SK-N-DZ (cell line): ENCODE results near the gene STIP1.
"Not testable (repeated sequence)": the region's sequence is repeated elsewhere in the genome, so short reads cannot be mapped to it uniquely, and the experiment has no call there.

Source experiments
- DNase-seq: peaks from one replicate; pipeline ENCODE4 v3.0.0-alpha.2; 2015; ENCODE audit warnings: low spot score

Gene STIP1

DNA sequence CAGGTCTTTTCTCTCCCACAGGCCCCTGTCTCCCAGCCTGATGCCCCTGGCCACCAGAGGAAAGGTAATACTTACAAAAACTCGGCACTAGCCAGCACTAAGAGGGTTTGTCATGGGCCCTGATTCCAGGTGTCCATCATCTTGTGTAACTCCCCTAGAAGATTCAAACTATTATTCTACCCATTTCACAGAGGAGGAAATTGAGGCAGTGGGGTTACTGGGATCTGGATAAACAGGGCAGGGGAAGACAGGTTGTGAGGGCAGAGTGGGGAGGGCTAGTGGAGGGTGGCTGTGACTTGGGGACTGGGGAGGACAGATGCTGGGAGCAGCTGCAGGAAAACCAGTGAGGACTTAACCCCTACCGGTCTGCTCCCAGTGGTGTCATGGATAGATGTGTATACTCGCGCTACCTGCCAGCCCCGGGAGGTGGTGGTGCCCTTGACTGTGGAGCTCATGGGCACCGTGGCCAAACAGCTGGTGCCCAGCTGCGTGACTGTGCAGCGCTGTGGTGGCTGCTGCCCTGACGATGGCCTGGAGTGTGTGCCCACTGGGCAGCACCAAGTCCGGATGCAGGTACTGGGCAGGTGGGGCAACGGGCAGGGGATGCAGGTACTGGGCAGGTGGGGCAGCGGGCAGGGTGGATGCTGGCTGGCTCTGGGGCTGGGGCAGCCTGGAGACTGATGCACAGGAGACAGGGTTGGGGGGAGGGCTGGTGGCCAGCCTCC, 49.6 kb downstream of the STIP1 start:
- no peak for DNase-seq

DNA sequence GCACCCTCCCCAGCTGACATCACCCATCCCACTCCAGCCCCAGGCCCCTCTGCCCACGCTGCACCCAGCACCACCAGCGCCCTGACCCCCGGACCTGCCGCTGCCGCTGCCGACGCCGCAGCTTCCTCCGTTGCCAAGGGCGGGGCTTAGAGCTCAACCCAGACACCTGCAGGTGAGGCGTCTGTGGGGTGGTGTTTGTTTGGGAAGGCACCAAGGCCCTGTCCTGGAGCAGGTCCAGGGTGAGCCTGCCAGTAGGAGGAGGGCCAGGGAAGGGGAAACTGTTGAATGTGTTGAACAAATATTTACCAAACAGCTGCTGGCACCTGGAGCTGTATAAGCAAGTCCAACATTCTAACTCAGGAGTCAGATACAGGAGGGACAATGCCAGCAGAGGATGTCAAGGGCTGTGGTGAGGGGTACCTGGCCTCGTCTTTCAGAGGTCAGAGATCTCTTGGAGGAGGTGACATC, 51.5 kb downstream of the STIP1 start:
- DNase-seq, result no peak

DNA sequence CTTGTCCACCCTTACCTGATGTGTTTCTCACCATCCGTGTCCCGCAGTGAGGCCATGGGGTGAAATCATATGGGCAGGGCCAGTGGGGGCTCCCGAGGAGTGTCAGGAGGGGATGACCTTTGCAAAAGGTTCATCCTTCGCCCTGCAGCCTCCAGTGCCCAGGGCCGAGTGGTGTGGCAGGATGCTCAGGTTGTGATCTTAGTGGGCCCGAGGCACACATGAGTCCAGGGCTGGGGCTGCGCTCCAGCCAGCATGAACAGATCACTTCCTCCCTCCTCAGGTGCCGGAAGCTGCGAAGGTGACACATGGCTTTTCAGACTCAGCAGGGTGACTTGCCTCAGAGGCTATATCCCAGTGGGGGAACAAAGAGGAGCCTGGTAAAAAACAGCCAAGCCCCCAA, 52.1 kb downstream of the STIP1 start:
- no peak for DNase-seq

DNA sequence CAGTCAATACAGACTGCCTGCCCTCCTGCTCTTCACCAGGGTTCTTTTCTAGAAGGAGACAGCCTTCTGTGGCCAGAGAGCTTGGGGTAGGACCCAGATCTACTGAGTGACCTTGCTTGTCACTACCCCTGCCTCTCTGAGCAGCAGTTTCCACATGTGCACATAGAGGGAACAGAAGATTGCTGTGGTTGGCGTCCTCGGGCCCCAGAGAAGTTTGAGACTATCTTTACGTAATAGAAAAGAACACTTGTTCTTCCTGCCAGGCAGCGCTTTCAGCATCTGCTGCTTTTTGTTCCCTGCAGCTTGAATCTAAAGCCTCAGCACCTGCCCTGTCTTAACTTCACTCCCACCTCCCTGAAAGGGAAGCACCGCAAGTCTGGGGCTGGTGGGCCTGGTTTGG, 53.0 kb downstream of the STIP1 start:
- DNase-seq, result no peak

DNA sequence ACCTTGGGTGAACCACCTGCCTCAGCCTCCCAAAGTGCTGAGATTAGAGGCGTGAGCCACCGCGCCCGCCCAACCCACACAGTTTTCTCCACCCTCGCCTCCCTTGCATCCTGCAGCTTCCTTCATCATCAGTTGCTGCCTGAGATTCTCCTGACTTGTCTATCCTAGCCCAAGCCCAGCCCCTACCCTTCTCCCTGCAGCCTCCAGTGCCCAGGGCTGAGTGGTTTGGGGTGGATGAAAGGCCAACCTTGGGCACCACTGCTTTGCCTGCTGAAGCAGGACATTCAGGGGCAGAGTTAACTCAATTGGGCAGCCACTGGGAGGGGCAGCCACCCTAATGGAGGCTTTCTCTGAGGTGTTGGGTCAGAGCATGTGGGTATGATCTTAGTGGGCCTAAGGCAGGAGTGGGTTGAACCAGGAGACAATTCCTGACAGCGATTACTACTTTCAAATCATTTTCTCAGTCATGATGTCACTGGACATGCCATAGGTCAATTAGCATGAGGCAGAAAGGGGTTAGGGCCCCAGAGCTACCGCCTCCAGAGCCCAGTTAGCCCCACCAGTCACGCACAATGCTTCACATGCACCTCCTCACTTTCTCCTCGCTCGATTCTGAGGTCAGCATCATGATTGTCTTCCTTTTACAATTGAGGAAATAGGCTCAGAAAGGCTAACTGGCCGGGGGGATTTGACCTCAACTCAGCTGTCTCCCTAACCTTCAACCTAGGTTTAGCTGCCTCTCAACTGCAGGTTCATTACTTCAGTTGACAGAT, 53.9 kb downstream of the STIP1 start:
- DNase-seq, result no peak

DNA sequence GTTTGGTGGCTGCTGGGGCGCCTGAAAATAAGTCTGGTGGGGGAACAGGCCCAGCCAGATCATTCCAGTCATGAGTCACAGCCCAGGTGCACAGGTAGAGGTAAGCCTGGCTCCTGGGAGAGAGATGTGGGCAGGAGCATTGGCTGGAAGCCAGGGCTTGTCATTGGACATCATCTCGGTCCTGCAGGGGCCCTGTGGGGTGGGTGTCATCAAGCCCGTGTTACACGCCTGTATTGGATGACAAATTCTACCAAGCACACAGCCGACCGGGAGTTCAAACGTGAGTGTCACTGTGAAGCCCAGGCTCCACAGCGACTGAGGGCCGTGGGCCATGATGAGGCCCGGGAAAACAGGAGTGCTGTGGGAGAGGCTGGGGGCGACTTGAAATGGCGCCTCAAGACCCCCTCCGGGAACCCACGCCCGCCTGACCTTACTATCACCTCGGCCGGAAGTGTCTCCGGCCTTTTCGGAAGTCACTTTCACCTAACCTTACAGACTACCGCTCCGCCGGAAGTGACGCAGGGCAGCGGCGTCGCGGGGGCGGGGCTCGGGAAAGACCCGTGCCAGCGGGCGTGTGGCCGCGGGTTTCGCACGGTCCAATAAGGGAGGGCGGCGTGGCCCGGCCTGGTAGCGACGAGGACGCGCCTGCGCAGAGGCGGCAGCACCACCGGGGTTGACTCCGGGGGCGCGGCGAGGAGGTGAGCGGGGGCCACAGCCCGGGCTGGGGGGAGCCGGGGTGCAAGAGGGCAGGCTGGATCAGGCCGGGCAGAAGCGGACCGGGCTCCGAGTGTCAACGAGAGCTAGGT, 54.7 kb downstream of the STIP1 start, which contains the start of gene FKBP2:
FKBP2 (plus strand) TSS at position 661 of the 806 bp plus-strand sequence. CDS start 1,293 bp downstream, outside the sequence.
- DNase-seq, result peak; percentile 97

DNA sequence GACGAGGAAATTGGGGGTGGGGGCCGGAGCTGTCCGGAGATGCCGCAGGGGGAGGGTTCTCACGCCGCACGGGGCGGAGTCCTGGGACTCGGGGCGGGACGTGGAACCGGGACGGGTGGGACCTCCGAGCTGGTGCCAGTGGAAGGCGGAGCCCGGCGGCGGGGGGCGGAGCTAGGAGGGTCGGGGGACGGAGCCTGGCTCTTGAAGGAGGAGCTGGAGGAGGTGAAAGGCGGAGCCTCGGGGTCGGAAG, 55.2 kb downstream of the STIP1 start:
- DNase-seq, result peak; percentile 98

DNA sequence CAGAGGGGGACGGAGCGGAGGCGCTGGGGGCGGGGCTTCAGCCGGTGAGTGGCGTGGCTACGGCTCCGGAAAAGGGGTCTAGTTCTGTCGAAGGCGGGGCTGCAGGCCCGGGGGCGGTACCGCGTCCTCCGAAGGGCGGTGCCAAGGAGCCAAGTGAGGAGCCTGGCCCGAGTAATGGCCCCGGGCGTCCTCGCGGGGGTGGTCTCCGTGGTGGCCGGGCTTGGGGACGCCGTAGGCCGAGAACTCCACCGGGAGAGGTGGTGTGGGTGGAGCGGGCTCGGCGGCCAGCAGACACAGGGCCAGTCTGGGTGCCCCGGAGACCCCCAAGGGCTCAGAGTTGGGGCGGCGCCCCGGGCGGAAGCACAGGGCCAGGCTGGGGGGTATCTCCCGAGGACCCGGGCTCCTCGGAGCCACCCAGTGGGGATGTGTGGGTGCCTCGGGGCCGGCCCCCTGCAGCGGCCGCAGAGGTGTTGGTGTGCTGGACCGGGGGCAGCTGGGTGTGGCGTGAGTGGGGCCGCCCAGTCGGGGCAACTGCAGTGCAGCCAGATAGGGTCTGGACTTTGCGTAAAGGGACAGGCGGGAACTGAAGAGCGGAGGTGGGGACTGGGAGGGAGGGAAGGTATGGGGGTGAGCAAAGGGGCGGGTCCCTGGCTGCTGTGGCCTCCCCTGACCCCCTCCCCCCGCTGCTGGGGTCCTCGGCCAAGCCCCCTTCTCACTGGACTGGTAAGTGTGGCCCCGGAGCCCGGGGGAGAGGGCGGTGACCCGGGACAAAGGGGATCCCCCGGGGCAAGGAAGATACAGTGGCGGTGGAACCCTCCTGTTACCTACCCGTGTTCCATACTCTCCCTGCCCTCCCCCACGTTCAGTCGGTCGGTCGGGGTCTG, 55.8 kb downstream of the STIP1 start:
- DNase-seq, result peak; percentile 69

DNA sequence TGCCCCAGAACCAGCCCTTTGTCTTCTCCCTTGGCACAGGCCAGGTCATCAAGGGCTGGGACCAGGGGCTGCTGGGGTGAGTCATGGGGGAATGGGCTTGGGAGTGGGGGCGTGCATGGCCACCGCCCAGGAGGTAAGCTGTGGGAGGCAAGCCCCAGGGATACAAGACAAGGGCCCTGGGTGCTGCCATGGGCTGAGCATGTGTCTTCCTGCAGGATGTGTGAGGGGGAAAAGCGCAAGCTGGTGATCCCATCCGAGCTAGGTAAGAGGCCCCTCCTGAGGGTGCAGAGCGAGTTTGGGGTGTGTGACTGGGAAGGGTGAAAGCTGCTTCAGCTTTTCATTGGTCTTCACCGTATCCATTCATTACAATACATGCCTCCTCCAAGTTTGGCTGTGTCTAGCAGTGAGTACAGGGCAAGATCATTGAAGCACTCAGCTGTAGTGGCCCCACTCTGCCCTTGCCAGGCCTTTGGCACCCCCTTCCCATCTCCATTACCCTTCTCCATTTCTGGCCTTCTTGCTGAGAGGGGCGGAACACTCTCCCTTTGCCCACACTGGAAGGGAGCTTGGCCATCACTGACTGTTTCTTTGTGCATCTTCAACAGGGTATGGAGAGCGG, 57.4 kb downstream of the STIP1 start:
- no peak for DNase-seq

DNA sequence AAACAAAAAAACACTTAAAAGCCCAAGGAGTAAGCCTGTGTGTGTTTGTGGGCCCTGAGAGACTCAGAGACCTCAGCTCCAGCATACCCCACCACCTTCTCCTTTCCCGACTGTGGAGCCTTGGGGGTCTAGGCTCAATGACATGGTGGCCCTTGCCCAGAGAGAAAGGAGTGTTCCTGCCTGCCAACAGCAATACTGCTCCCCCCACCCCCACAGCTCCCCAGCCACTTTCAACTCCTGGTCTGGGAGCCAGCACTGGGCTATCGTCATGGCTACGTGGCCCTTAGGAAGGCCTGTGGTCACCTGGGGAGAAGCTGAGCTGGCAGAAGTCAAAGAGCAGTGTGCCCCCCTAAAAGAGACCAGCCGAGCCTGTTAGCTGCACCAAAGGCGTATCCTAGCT, 58.1 kb downstream of the STIP1 start:
- no peak for DNase-seq

DNA sequence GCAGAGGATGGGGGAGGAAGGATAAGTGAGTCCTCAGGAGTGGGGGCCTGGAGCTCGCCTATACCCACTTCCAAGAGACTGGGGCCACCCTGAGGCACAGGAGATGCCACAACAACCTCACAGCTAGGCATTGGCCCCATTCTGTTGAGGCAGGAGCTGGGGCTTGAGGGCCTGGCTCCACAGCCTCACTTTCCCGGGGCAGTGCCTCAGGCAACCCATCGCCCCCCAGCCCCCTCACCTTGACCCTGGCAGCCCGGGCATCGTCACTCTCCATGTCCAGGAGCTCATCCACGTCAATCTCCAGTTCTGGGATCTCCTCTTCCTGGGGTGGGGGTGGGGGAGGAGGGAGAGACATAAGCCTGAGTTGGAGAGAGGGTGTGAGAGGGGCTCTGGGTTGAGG, 59.0 kb downstream of the STIP1 start:
- no peak for DNase-seq

DNA sequence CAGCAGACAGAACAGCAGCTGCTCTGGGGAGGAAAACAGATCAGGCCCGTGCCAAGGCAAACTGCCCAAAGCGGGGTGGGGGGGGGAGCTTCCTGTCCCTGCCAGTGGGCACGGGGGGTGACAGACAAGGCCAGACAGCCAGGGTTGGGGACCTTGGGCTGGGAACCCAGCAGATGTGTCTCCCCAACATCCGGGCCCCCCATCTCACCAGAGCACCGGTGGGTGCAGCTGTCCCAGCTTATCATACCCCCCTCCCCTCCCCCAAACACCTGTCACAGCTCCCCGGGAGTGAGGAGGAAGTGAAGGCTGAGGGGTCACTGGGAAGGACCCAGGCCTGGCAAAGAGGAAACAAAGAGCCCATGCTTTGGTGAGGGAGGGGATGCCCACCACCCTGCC, 59.4 kb downstream of the STIP1 start:
- no peak for DNase-seq

DNA sequence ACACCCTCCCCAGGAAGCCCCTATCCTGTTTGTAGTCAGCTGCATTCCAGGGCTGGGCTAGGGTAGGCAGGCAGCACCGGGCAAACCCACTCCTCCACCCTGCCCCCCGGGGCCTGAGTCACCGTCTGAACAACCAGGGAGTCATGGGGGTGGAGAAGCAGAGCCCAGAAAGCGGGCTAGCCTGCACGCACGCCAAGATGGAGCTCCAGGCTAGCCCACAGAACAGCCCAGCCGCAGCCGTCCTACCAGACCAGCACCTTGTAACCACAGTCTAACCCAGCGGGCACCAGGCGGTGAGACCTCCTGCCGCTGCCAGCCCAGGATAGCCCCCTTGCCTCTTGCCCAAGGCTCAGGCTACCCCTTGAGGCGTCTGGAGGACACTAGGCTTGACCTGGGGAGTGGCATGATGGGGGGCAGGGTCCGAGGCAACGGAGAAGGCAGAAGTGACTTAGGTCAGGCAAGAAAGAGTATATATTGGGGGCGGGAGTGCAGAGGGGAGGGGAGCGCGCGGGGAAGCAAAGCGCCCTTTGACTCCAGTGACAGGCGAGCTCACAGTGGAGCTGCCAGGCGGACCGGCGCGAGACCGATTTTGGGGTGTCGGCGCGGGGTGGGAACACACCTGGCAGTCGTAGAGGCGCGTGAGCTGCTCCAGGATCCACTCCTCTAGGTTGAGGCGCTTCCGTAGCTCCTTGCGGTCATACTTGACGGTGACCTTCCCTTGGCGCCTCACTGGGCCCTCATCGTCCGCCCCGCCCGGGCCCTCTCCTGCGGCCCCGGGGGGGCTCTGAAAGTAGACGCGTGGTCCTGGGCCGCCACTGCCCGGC, 60.0 kb downstream of the STIP1 start:
- no peak for DNase-seq

DNA sequence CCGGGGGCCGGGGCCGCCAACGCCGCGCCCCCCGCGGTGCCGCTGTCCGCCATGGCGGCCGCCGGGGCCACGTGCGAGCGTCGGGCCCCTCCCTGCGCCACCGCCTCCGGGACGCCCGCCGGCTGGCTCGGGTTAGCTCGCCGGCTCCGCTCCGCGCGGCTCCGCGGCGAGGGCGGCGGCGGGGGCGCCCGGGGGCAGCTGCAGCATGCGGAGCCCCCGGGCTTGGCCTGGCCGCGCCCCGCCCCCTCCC, 60.6 kb downstream of the STIP1 start:
- not testable (repeated sequence) for DNase-seq

DNA sequence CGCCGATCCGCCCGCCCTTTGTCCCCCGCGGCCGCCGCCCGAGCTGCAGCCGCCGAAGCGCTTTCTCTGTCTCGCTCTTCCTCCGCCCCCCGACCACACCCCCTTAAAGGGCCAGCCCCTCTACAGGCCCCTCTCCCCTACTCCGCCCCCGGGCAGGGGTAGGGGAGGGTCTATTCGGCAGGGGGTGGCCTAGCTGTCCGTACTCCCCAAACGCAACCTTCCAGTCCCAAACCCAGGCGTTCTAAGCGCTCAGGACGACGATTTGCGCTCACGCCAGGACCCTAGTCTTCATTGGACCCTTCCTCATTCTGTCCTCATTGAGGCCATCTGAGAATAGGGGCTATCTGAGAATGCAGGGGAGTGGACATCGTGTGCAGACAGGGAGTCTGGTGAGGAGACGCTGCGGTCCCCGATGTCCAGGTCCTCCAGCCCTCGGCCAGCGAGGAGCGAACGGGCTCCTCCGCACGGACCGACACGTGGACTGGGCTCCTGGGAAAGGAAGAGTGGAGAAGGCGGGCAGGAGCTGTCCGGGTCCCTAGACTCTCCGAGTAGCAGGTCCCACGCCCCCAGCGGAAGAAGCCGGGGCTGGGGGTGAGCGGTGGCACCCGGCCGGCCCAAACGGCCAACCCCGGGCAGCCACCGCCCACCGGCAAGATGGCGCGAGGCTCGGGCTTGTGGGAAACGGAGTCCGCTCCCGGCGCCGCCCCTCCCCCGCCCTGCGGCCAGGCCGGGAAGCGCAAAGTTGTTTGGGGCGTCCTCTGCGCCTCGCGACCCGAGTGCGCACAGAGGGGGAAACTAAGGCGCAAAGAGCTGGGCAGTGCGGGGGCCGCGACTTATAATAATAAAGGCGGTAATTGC, 61.1 kb downstream of the STIP1 start, which contains the start of gene PPP1R14B:
PPP1R14B (minus strand) TSS at position 73 of the 858 bp plus-strand sequence. CDS start 270 bp downstream, outside the sequence.
- peak; percentile 86 for DNase-seq

DNA sequence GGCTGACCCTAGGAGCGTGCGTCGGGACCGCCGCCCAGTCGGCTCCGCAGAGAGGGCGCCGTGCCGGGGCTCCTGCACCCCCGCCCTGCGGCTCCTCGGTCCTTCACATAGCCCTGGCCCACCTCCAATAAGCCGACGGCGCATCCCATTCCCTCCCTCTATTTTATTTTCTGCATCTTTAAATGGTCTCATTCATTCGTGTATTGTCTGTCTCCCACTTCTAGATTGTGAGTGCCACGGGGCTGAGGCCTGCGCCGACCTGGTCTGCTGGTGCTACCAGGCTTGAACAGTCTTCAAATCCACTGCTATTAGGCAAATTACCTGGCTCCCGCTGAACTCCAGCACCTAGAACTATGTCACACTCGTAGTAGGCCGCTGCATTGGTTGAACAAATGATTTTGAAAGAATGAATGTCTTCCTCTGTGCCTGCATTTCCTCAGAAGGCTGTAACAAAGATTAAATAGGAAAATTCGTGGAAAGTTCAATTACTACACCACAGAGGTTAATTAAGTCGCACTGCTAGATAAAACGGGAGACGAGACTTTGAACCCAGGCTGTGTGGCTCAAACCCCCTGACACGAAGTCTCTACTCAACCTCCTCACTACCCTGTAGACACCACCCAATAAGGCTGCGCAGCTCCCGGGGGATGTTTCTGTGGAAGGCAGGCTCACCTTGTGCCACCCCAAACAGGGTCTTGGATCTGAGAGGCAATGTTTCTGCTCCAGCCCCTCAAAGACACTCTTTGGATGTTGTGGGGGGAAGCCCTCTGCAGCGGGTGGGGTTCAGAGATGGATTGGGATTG, 62.0 kb downstream of the STIP1 start:
- DNase-seq, result no peak

DNA sequence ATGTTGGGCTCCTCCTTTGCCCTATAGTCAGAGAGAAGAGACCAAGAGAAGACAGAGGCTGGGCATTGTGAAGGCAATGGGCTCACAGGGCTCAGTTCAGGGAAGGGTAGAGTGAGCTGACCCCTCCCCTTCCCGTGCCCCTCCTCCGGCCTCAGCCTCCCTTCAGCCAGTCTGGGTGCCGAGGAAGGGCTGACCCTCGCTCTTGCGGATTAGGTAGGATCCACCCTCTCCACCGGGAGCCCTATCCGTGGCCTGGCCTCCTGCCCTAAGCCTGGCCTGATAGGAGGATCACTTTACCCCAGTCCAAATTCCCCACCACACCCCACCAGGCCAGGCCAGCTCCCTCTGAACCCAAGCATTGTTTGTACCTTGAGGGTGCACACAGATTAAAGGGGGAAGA, 62.6 kb downstream of the STIP1 start:
- no peak for DNase-seq

DNA sequence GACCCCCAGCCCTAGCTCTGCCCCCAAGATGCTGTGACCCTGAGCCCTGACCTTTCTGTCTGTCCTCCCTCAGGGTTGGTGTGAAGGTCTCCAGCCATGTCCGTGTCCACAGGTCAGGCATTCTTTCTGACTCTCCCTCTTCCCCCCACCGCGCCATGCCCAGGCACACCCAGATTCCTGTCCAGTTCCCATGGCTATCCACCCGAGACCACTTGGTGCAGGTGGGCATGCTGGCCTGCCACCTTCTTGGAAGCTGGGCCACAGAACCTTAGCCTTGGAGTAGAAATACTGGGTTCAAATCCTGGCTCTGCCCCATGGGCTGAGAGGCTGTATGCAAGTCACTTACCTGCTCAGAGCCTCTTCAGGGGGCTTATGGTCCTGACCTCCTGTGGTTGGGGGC, 63.1 kb downstream of the STIP1 start:
- no peak for DNase-seq
